ENCODE measurements around the gene KPNA4. TPM values are rescaled to one million over a fixed set of nuclear protein-coding genes. Genes with fewer than 3 reads are reported as not detected.
"Not testable (repeated sequence)": the region's sequence is repeated elsewhere in the genome, so short reads cannot be mapped to it uniquely, and the experiment has no call there.

KPNA4 gene
- total and polyA plus RNA-seq, 3 experiments from 2014 or later = 10.3 to 86.5 (median 72.7) TPM

GRCh38 chr3:160455846-160456245 lies 109.5 kb downstream of the KPNA4 start:
- Histone ChIP-seq H3K9me3 (ENCODE audit: low read length) (no peaks in the 10 kb centered on the region), H3K27me3 (ENCODE audit: insufficient read depth, low read length, poor library complexity, severe bottlenecking) (no peaks in the 10 kb centered on the region), H3K27ac (ENCODE audit: low read depth, low read length) (no peak overlapping the region), H3K4me3 (ENCODE audit: low read length) (no peak overlapping the region), H3K4me1 (ENCODE audit: insufficient read depth, low read length) (no peaks in the 10 kb centered on the region), H3K36me3 (ENCODE audit: insufficient read depth, low read length) (no peaks in the 10 kb centered on the region)
- Mint-ChIP-seq H3K27me3 (peaks cover 0 to 4% of the 10 kb centered on the region in 2 donors), H3K4me1 (no peaks in the 10 kb centered on the region), H3K27ac (no peak overlapping the region), H3K9me3 (no peaks in the 10 kb centered on the region), H3K4me3 (no peak overlapping the region), H3K36me3 (no peaks in the 10 kb centered on the region)
- ChIA-PET POLR2A (no interaction called here), CTCF (no interaction called here)
- no peak for DNase-seq

GRCh38 chr3:160454995-160455394 lies 110.4 kb downstream of the KPNA4 start:
- POLR2A ChIA-PET = no interaction called here
- Mint-ChIP-seq H3K9me3 (no peaks in the 10 kb centered on the region), H3K27me3 (peaks cover 0 to 3% of the 10 kb centered on the region in 2 donors), H3K27ac (no peak overlapping the region), H3K4me1 (peaks cover 5 to 6% (median 5%) of the 10 kb centered on the region in 3 donors), H3K4me3 (no peak overlapping the region), H3K36me3 (no peaks in the 10 kb centered on the region)
- Histone ChIP-seq H3K36me3 (ENCODE audit: insufficient read depth, low read length) (no peaks in the 10 kb centered on the region), H3K9me3 (ENCODE audit: low read length) (no peaks in the 10 kb centered on the region), H3K27me3 (ENCODE audit: insufficient read depth, low read length, poor library complexity, severe bottlenecking) (no peaks in the 10 kb centered on the region), H3K27ac (ENCODE audit: low read depth, low read length) (no peak overlapping the region), H3K4me3 (ENCODE audit: low read length) (no peak overlapping the region), H3K4me1 (ENCODE audit: insufficient read depth, low read length) (peaks cover 4% of the 10 kb centered on the region)
- CTCF ChIA-PET = no interaction called here
- DNase-seq = no peak

GRCh38 chr3:160452251-160452650 lies 113.1 kb downstream of the KPNA4 start:
- DNase-seq; H3K9me3 Mint-ChIP-seq; H3K27ac ChIP-seq (ENCODE audit: low read depth, low read length); H3K9me3 ChIP-seq (ENCODE audit: low read length); H3K27me3 Mint-ChIP-seq; H3K27ac Mint-ChIP-seq; H3K36me3 Mint-ChIP-seq; H3K36me3 ChIP-seq (ENCODE audit: insufficient read depth, low read length); CTCF ChIA-PET; H3K27me3 ChIP-seq (ENCODE audit: insufficient read depth, low read length, poor library complexity, severe bottlenecking); H3K4me3 ChIP-seq (ENCODE audit: low read length); POLR2A ChIA-PET: not testable (repeated sequence)
- H3K4me1 ChIP-seq (ENCODE audit: insufficient read depth, low read length) = peaks cover 18% of the 10 kb centered on the region
- Mint-ChIP-seq H3K4me3 (peak overlapping the region in 1 of 7 donors; percentile 4), H3K4me1 (peaks cover 19 to 33% (median 31%) of the 10 kb centered on the region in 3 donors)

- ChIA-PET CTCF (no interaction called here), POLR2A (no interaction called here)
- H3K4me3 ChIP-seq (ENCODE audit: low read length) = no peak overlapping the region
- no peaks in the 10 kb centered on the region for H3K9me3 ChIP-seq (ENCODE audit: low read length)
- H3K4me3 Mint-ChIP-seq = no peak overlapping the region
- no peak for DNase-seq
- no peaks in the 10 kb centered on the region for H3K36me3 ChIP-seq (ENCODE audit: insufficient read depth, low read length)
- H3K27ac Mint-ChIP-seq = no peak overlapping the region
- peaks cover 0 to 11% (median 2%) of the 10 kb centered on the region in 3 donors for H3K36me3 Mint-ChIP-seq
- H3K4me1 ChIP-seq (ENCODE audit: insufficient read depth, low read length) = peaks cover 18% of the 10 kb centered on the region
- H3K9me3 Mint-ChIP-seq = no peaks in the 10 kb centered on the region
- no peak overlapping the region for H3K27ac ChIP-seq (ENCODE audit: low read depth, low read length)
- H3K27me3 Mint-ChIP-seq = no peaks in the 10 kb centered on the region
- no peaks in the 10 kb centered on the region for H3K27me3 ChIP-seq (ENCODE audit: insufficient read depth, low read length, poor library complexity, severe bottlenecking)
- peaks cover 23 to 39% (median 38%) of the 10 kb centered on the region in 3 donors for H3K4me1 Mint-ChIP-seq
Measured at GRCh38 chr3:160451602-160452001, 113.8 kb downstream of the KPNA4 start.

- peak overlapping the region in 5 of 8 donors; percentile 39 to 99 (median 85) for H3K27ac Mint-ChIP-seq
- peak overlapping the region; percentile 6 to 98 (median 97) for H3K4me3 Mint-ChIP-seq
- no peak for DNase-seq
- H3K4me1 Mint-ChIP-seq = peaks cover 28 to 46% (median 45%) of the 10 kb centered on the region in 3 donors
- Histone ChIP-seq H3K4me1 (ENCODE audit: insufficient read depth, low read length) (peaks cover 18% of the 10 kb centered on the region), H3K27me3 (ENCODE audit: insufficient read depth, low read length, poor library complexity, severe bottlenecking) (no peaks in the 10 kb centered on the region), H3K4me3 (ENCODE audit: low read length) (no peak overlapping the region), H3K9me3 (ENCODE audit: low read length) (no peaks in the 10 kb centered on the region), H3K27ac (ENCODE audit: low read depth, low read length) (peak overlapping the region; percentile 87), H3K36me3 (ENCODE audit: insufficient read depth, low read length) (no peaks in the 10 kb centered on the region)
- CTCF ChIA-PET = interaction anchor here (1.5 to 1.8 kb wide), 3 partner anchors 8 to 43 kb away, joined by 3 to 8 read pairs (median 7); no protein-coding TSS in a partner anchor
- H3K9me3 Mint-ChIP-seq = no peaks in the 10 kb centered on the region
- H3K36me3 Mint-ChIP-seq = peaks cover 0 to 13% (median 4%) of the 10 kb centered on the region in 3 donors
- no peaks in the 10 kb centered on the region for H3K27me3 Mint-ChIP-seq
- POLR2A ChIA-PET = no interaction called here
Measured at GRCh38 chr3:160450846-160451245, 114.5 kb downstream of the KPNA4 start.

- peak within 1 kb of the TSS; percentile 89 for H3K4me3 ChIP-seq (ENCODE audit: low read length)
Measured at GRCh38 chr3:160449636-160450598, 115.5 kb downstream of the KPNA4 start, which contains the start of gene TRIM59. TSS of gene TRIM59 (minus strand) at chr3:160449786. CDS start at chr3:160439183, 10,603 bp downstream.

GRCh38 chr3:160448845-160449635 lies 116.3 kb downstream of the KPNA4 start:
- Mint-ChIP-seq H3K27me3 (no peaks in the 10 kb centered on the region), H3K27ac (peak overlapping the region; percentile 86 to 99 (median 97)), H3K36me3 (peaks cover 4 to 18% (median 10%) of the 10 kb centered on the region in 3 donors), H3K4me1 (peaks cover 34 to 61% (median 59%) of the 10 kb centered on the region in 3 donors), H3K4me3 (peak overlapping the region; percentile 95 to 100 (median 98)), H3K9me3 (no peaks in the 10 kb centered on the region)
- H3K36me3 ChIP-seq (ENCODE audit: insufficient read depth, low read length) = no peaks in the 10 kb centered on the region
- H3K9me3 ChIP-seq (ENCODE audit: low read length) = no peaks in the 10 kb centered on the region
- peaks cover 18% of the 10 kb centered on the region for H3K4me1 ChIP-seq (ENCODE audit: insufficient read depth, low read length)
- H3K27ac ChIP-seq (ENCODE audit: low read depth, low read length) = peak overlapping the region; percentile 87
- H3K27me3 ChIP-seq (ENCODE audit: insufficient read depth, low read length, poor library complexity, severe bottlenecking) = no peaks in the 10 kb centered on the region
- POLR2A ChIA-PET = interaction anchor here (0.5 to 1.5 kb wide), 11 partner anchors 15 to 307 kb away, joined by 3 to 10 read pairs (median 4); partner anchors contain the start of genes KPNA4, PPM1L and SMC4
- H3K4me3 ChIP-seq (ENCODE audit: low read length) = peak overlapping the region; percentile 89
- DNase-seq = no peak
- CTCF ChIA-PET = interaction anchor here (1.0 to 1.8 kb wide), 12 partner anchors 10 to 1805 kb away, joined by 3 to 15 read pairs (median 4); partner anchors contain the start of genes GFM1 and IL12A

More at GRCh38 chr3:160449636-160450598, 115.5 kb downstream of the KPNA4 start, which contains the start of gene TRIM59:
- Histone ChIP-seq H3K27ac (ENCODE audit: low read depth, low read length) (peak within 1 kb of the TSS; percentile 87), H3K27me3 (ENCODE audit: insufficient read depth, low read length, poor library complexity, severe bottlenecking) (no peaks in the 10 kb centered on the region), H3K4me1 (ENCODE audit: insufficient read depth, low read length) (peaks cover 18% of the 10 kb centered on the region), H3K9me3 (ENCODE audit: low read length) (no peaks in the 10 kb centered on the region), H3K36me3 (ENCODE audit: insufficient read depth, low read length) (no peaks in the 10 kb centered on the region)
- peak; percentile 93 to 97 (median 97) for DNase-seq
- H3K9me3 Mint-ChIP-seq = no peaks in the 10 kb centered on the region
- peak within 1 kb of the TSS; percentile 95 to 100 (median 98) for H3K4me3 Mint-ChIP-seq
- CTCF ChIA-PET = interaction anchor here (0.7 to 1.8 kb wide), 14 partner anchors 9 to 1805 kb away, joined by 3 to 15 read pairs (median 4); partner anchors contain the start of genes GFM1 and IL12A
- POLR2A ChIA-PET = interaction anchor here (0.5 to 1.5 kb wide), 9 partner anchors 16 to 306 kb away, joined by 3 to 8 read pairs (median 4); partner anchors contain the start of genes KPNA4, PPM1L and SMC4
- H3K4me1 Mint-ChIP-seq = peaks cover 29 to 54% (median 52%) of the 10 kb centered on the region in 3 donors
- H3K36me3 Mint-ChIP-seq = peaks cover 0 to 13% (median 6%) of the 10 kb centered on the region in 3 donors
- H3K27me3 Mint-ChIP-seq = no peaks in the 10 kb centered on the region
- H3K27ac Mint-ChIP-seq = peak within 1 kb of the TSS; percentile 86 to 99 (median 97)

All from CD8-positive, alpha-beta memory T cell (primary cell).